OCI-LY1 (cell line): ENCODE measurements around the gene SNX20.

ENCODE experiments used
- CTCF ChIP-seq: fragments of 200-600 bp; sonication (generic), shearing (Covaris generic); IDR thresholded peaks from 2 replicates; pipeline ENCODE4 v1.5.1; 2017; ENCODE audit warnings: mild to moderate bottlenecking, antibody characterized with exemption, low read length, moderate library complexity, mixed read lengths
- EZH2 ChIP-seq: fragments of 200-600 bp; sonication (generic), shearing (Covaris generic); IDR thresholded peaks from 2 replicates; pipeline ENCODE4 v1.8.0; 2017; ENCODE audit warnings: borderline replicate concordance, mixed run types, mild to moderate bottlenecking, antibody characterized with exemption, low read length, moderate library complexity, mixed read lengths

DNA sequence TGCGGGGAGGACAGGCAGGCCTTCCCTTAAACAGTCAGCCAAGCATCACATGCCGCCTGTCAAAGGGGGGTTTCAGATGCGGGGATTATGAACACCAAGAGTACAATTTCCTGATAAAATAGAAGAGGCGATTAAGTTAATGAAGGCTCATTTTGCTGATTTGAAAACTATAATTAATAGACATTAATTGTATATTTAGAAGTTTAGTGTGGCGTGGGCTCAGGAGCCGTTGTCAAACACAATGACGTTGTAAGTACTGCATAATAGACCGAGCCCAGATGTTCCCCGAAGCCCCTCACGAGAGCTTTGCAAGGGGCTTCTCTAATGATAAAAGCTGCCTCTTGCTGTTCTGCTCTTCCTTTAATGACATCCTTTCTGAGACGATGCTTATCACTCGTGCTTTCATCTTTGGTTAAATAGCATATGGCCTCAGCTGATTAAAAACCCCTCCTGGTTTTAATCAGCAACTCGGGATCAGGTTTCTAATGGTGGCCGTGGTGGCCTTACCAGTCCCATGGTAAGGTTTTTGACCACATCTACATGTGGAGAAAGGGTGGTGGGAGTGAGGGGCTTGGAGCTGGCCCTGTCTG is 28.2 kb downstream of the SNX20 start:
- TF ChIP-seq CTCF (no peak), EZH2 (no peak)
